Neural progenitor cell (in vitro differentiated cells): ENCODE data around the gene TXK. TPM values are rescaled to one million over a fixed set of nuclear protein-coding genes. Genes with fewer than 3 reads are reported as not detected.

ENCODE experiments used
- DNase-seq: peaks from one replicate; pipeline ENCODE4 v3.0.0-alpha.2; 2016; ENCODE audit warnings: low spot score
- H2AFZ ChIP-seq: fragments of 200-600 bp; sonication (generic); replicated peaks from 2 replicates; pipeline ENCODE4 v1.6.1; 2016; ENCODE audit warnings: antibody characterized with exemption
- H3F3A ChIP-seq: fragments of 200-600 bp; sonication (generic); 2 replicates; pipeline ENCODE4 v1.6.1; 2016; ENCODE audit warnings: antibody characterized with exemption, low read depth
- H3K27ac ChIP-seq: fragments of 200-600 bp; sonication (generic); 2 replicates; pipeline ENCODE4 v1.5.1; 2016; ENCODE audit warnings: mild to moderate bottlenecking
- H3K27me3 ChIP-seq: fragments of 200-600 bp; sonication (generic); 2 replicates; pipeline ENCODE4 v1.6.1; 2016; ENCODE audit warnings: mild to moderate bottlenecking, moderate library complexity
- H3K36me3 ChIP-seq: fragments of 200-600 bp; sonication (generic); 2 replicates; pipeline ENCODE4 v1.5.1; 2016
- H3K4me1 ChIP-seq: fragments of 200-600 bp; sonication (generic); 2 replicates; pipeline ENCODE4 v1.6.1; 2016; ENCODE audit warnings: mixed run types
- H3K4me2 ChIP-seq: fragments of 200-600 bp; sonication (generic); 2 replicates; pipeline ENCODE4 v1.6.1; 2016
- H3K4me3 ChIP-seq: fragments of 200-600 bp; sonication (generic); 2 replicates; pipeline ENCODE4 v1.5.1; 2016
- H3K79me2 ChIP-seq: fragments of 200-600 bp; sonication (generic); 2 replicates; pipeline ENCODE4 v1.6.1; 2016; ENCODE audit warnings: low read depth
- H3K9ac ChIP-seq: fragments of 200-600 bp; sonication (generic); 2 replicates; pipeline ENCODE4 v1.6.1; 2016
- H3K9me3 ChIP-seq: fragments of 200-600 bp; sonication (generic); 2 replicates; pipeline ENCODE4 v1.5.1; 2016; ENCODE audit warnings: low read depth
- H4K20me1 ChIP-seq: fragments of 200-600 bp; sonication (generic); 2 replicates; pipeline ENCODE4 v1.6.1; 2016; ENCODE audit warnings: low read depth
- H3K27ac Mint-ChIP-seq: 3 replicates; pipeline ENCODE4 v1.8.0; 2021; ENCODE audit warnings: mixed read lengths
- H3K27me3 Mint-ChIP-seq: 2 replicates; pipeline ENCODE4 v1.8.0; 2022; ENCODE audit warnings: low read depth, mild to moderate bottlenecking, inconsistent platforms, moderate library complexity, mixed read lengths; ENCODE audit not compliant: insufficient read depth
- H3K36me3 Mint-ChIP-seq: 3 replicates; pipeline ENCODE4 v1.8.0; 2021; ENCODE audit warnings: mixed read lengths
- H3K4me1 Mint-ChIP-seq: 3 replicates; pipeline ENCODE4 v1.8.0; 2021; ENCODE audit warnings: mixed read lengths
- H3K4me3 Mint-ChIP-seq: 3 replicates; pipeline ENCODE4 v1.8.0; 2021; ENCODE audit warnings: mild to moderate bottlenecking, moderate library complexity, mixed read lengths
- H3K9me3 Mint-ChIP-seq: 3 replicates; pipeline ENCODE4 v1.8.0; 2020; ENCODE audit warnings: mixed read lengths
- CTCF ChIP-seq: fragments of 200-600 bp; sonication (generic); IDR thresholded peaks from 2 replicates; pipeline ENCODE4 v1.5.1; 2017; ENCODE audit warnings: antibody characterized with exemption, mild to moderate bottlenecking
- EZH2 ChIP-seq: fragments of 200-600 bp; sonication (generic); IDR thresholded peaks from 2 replicates; pipeline ENCODE4 v1.6.1; 2017; ENCODE audit warnings: antibody characterized with exemption, mild to moderate bottlenecking, moderate library complexity
- EZH2phosphoT487 ChIP-seq: fragments of 200-600 bp; sonication (generic); IDR thresholded peaks from 2 replicates; pipeline ENCODE4 v1.6.1; 2017; ENCODE audit warnings: antibody characterized with exemption
- total RNA-seq: library from RNA; depleted of rRNA; stranded (reverse); fragments of >200 nt; gene quantifications from 2 replicates; pipeline ENCODE4 v1.2.3, GENCODE V29; 2015; ENCODE audit warnings: low replicate concordance

Gene TXK
- total RNA-seq, 1 donor from 2014 or later = not detected

- H3K4me3 Mint-ChIP-seq = no peak overlapping the region
- no peak overlapping the region for H2AFZ ChIP-seq
- no peak for TF ChIP-seq EZH2
- TF ChIP-seq CTCF = no peak
- TF ChIP-seq EZH2phosphoT487 = no peak
- no peaks in the 10 kb centered on the region for H3K4me1 Mint-ChIP-seq
- H3K9ac ChIP-seq = no peak overlapping the region
- no peaks in the 10 kb centered on the region for H3K27me3 ChIP-seq
- H3K27me3 Mint-ChIP-seq = no peaks in the 10 kb centered on the region
- no peaks in the 10 kb centered on the region for H3K36me3 ChIP-seq
- no peaks in the 10 kb centered on the region for H3K4me1 ChIP-seq
- H3K36me3 Mint-ChIP-seq = no peaks in the 10 kb centered on the region
- no peak overlapping the region for H3K27ac ChIP-seq
- no peak overlapping the region for H3K4me3 ChIP-seq
- H3K4me2 ChIP-seq = no peak overlapping the region
- H4K20me1 ChIP-seq = no peaks in the 10 kb centered on the region
- no peaks in the 10 kb centered on the region for H3F3A ChIP-seq
- H3K9me3 Mint-ChIP-seq = peaks cover 12% of the 10 kb centered on the region
- no peak for DNase-seq
- H3K79me2 ChIP-seq = no peaks in the 10 kb centered on the region
- no peak overlapping the region for H3K27ac Mint-ChIP-seq
- H3K9me3 ChIP-seq = no peaks in the 10 kb centered on the region
Measured at GRCh38 chr4:48065587-48066052, 68.4 kb downstream of the TXK start.

GRCh38 chr4:48064349-48064748, 69.7 kb downstream of the TXK start:
- Histone ChIP-seq H3K4me2 (no peak overlapping the region), H3K79me2 (no peaks in the 10 kb centered on the region), H3F3A (no peaks in the 10 kb centered on the region), H2AFZ (no peak overlapping the region), H3K36me3 (no peaks in the 10 kb centered on the region), H3K4me1 (no peaks in the 10 kb centered on the region), H4K20me1 (no peaks in the 10 kb centered on the region), H3K9me3 (no peaks in the 10 kb centered on the region), H3K27ac (no peak overlapping the region), H3K27me3 (no peaks in the 10 kb centered on the region), H3K4me3 (no peak overlapping the region), H3K9ac (no peak overlapping the region)
- Mint-ChIP-seq H3K4me3 (no peak overlapping the region), H3K4me1 (no peaks in the 10 kb centered on the region), H3K27me3 (no peaks in the 10 kb centered on the region), H3K27ac (no peak overlapping the region), H3K36me3 (no peaks in the 10 kb centered on the region), H3K9me3 (peaks cover 19% of the 10 kb centered on the region)
- no peak for DNase-seq
- TF ChIP-seq CTCF = no peak
- TF ChIP-seq EZH2phosphoT487 = no peak
- no peak for TF ChIP-seq EZH2

GRCh38 chr4:48058617-48059530, 75.2 kb downstream of the TXK start:
- Mint-ChIP-seq H3K4me1 (peaks cover 5% of the 10 kb centered on the region), H3K27me3 (peaks cover 2% of the 10 kb centered on the region), H3K27ac (peak overlapping the region; percentile 27), H3K9me3 (peaks cover 27% of the 10 kb centered on the region), H3K4me3 (no peak overlapping the region), H3K36me3 (no peaks in the 10 kb centered on the region)
- H3K4me3 ChIP-seq = no peak overlapping the region
- no peaks in the 10 kb centered on the region for H3K27me3 ChIP-seq
- no peak overlapping the region for H3K27ac ChIP-seq
- H3K9ac ChIP-seq = no peak overlapping the region
- no peak for DNase-seq
- TF ChIP-seq EZH2phosphoT487 (no peak), EZH2 (no peak), CTCF (no peak)
- no peak overlapping the region for H3K4me2 ChIP-seq
- H2AFZ ChIP-seq = no peak overlapping the region
- H3K79me2 ChIP-seq = no peaks in the 10 kb centered on the region
- H4K20me1 ChIP-seq = no peaks in the 10 kb centered on the region
- no peaks in the 10 kb centered on the region for H3K9me3 ChIP-seq
- no peaks in the 10 kb centered on the region for H3K36me3 ChIP-seq
- H3F3A ChIP-seq = no peaks in the 10 kb centered on the region
- no peaks in the 10 kb centered on the region for H3K4me1 ChIP-seq
